DMS114 treated with DMSO at 0.1 percent for 48 hours (cell line): Measurements from ENCODE around the gene DCBLD2.
"Not testable (repeated sequence)": the region's sequence is repeated elsewhere in the genome, so short reads cannot be mapped to it uniquely, and the experiment has no call there.

Experiments used
- DNase-seq: peaks from one replicate; lab custom pipeline; 2025; ENCODE audit not compliant: unreplicated experiment; lab: John Stamatoyannopoulos, UW

Gene DCBLD2

DNA sequence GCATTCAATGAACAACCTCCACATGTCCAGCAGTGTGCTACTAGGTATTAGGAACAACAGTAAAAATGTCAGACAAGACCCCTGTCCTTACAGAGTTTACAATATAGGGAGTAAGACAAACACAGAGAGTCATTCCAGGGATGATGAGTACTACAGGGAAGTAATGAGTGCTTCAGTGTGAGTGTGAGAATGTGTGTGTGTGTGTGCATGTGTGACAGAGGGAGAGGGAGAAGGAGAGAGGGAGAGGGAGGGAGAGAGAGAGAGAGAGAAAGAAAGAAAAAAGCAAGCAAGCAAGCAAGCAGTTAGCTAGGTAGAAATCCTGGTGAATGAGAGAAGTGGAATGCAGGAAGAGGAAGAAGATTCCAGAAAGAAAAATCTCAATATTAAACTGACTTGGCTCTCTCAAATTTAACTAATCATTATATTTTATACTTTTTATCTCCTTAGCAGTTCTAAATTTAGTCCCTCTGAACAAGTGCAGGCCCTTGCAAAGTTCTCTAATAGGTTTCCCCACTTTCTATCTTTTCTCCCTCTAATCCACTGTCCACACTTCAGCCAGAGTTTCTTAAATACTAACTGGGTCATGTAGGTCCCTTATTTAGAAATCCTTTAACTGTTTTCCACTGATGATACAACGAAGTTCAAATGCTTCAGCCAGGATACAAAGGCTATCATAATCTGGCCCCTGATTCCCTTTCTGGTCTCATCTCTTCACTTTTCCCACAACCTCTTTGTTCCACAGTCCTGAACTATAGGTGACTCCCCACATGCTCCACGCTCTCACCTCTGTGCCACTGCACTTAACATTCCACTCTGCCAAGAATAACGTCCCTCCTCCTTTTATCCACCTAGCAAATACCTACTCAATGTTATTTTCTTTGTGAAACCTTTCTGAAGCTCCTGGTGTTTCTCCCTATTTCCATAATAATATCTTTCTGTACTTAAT lies 10.3 kb downstream of the DCBLD2 start:
- DNase-seq, result no peak

- DNase-seq, result no peak
These were observed 11.2 kb downstream of the DCBLD2 start for GRCh38 chr3:98890181-98890835.

- DNase-seq, result no peak
These were observed 13.8 kb downstream of the DCBLD2 start for GRCh38 chr3:98887684-98888083.

DNA sequence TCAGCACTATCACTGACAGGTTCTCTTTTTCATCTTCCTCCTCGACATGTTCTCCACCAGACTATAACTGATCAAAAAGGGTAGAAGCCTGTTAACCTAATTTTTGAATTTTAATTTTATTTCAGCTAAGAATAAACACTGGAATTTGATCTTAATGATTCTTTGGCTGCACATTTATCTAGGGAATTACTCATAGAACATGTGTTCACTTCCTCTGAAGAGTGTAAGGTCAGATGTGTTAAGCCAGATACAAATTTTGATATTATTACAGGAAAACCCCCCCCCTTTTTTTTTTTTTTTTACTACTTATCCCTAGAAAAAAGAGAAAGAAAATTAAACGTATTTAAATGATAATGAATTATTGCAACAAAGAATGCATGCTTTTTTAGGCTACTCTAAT lies 15.0 kb downstream of the DCBLD2 start:
- DNase-seq, result no peak

GRCh38 chr3:98885851-98886250 lies 15.6 kb downstream of the DCBLD2 start:
- no peak for DNase-seq

- DNase-seq, result no peak
These were observed 16.7 kb downstream of the DCBLD2 start for GRCh38 chr3:98884675-98885371.

- DNase-seq, result not testable (repeated sequence)
These were observed 18.7 kb downstream of the DCBLD2 start for GRCh38 chr3:98882614-98883333.

- no peak for DNase-seq
These were observed 24.4 kb downstream of the DCBLD2 start for GRCh38 chr3:98877132-98877531.

DNA sequence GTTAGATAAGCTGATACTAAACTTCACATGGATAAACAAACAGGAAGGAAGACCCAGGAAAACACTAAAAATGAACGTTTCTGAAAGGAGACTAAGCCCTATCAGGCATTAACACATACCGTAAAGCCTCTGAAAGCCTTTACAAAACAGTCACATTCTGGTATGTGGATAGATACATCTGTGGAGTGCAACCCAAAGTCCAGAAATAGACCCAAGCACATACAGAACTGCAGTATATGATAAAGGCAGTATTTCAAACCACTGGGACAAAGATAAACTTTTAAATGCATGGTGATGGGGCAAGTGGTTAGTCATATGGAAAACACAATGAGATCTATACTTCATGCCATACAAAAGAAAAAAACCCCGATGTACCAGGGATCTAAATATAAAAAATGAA lies 26.0 kb downstream of the DCBLD2 start:
- DNase-seq, result no peak

DNA sequence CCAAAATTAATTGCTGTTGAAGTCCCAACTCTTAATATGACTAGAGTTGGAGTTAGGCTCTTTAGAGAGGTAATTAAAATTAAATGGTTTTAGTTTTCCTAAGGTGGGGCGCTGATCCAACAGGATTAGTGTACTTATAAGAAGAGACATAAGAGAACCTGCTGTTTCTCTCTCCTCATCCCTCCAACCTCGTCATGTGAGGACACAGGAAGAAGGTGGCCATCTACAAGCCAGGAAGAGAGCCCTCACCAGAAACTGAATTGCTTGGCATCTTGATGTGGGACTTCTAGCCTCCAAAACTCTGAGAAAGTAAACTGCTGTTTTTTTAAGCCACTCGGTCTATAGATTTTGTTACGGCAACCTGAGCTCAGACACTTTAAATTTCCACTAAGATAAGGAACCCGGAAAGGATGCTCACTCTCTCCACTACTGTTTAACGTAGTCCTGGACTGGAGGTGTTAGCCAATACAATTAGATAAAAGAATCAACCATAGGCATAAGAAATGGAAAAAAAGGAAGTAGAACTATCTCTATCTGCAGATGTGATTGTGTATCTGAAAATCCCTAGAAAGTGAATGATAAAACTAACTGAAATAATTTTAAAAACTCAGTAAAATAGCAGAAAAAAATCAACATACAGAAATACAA lies 26.8 kb downstream of the DCBLD2 start:
- no peak for DNase-seq

GRCh38 chr3:98869391-98869790 lies 32.1 kb downstream of the DCBLD2 start:
- no peak for DNase-seq

- not testable (repeated sequence) for DNase-seq
These were observed 43.5 kb downstream of the DCBLD2 start for GRCh38 chr3:98857971-98858370.

- DNase-seq, result not testable (repeated sequence)
These were observed 44.2 kb downstream of the DCBLD2 start for GRCh38 chr3:98857258-98857657.

- DNase-seq, result no peak
These were observed 44.8 kb downstream of the DCBLD2 start for GRCh38 chr3:98856724-98857123.

DNA sequence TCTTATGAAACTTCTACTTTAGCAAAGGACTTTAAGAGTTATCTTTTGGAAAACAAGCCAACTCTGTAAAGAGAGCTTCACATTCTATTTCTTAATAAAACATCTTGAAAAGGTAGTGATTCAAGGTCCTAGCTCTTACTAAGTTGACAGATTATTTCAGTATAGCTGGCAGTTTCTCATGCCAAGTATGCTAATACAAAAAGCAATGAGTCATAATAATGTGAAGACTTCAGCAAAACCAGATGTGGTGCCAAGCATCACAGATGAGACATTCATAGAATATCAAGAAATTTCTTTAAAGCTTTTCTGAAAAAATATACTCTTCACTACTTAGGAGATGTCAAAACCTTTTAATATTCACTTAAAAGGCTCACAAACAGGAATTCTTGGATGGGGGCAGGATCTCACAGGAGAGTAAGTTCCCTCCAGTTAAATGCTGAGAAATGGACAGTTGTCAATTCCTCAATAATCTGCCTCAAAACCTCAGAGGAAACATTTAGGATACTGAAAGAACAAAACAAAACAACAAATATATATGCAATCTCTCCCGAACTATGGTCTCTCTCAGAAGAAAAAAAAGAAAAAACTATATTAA lies 45.6 kb downstream of the DCBLD2 start:
- no peak for DNase-seq

DNA sequence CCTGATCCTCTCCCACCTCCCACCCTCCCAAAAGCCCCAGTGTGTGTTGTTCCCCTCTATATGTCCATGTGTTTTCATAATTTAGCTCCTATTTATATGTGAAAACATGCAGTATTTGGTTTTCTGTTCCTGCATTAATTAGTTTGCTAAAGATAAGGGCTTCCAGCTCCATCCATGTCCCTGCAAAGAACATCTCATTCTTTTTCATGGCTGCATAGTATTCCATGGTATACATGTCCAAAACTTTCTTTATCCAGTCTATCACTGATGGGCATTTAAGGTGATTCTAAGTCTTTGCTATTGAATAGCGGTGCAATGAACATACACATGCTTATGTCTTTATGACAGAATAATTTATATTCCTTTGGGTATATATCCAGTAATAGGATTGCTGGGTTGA lies 53.4 kb downstream of the DCBLD2 start:
- DNase-seq, result no peak

GRCh38 chr3:98846101-98846500 lies 55.4 kb downstream of the DCBLD2 start:
- DNase-seq, result no peak

DNA sequence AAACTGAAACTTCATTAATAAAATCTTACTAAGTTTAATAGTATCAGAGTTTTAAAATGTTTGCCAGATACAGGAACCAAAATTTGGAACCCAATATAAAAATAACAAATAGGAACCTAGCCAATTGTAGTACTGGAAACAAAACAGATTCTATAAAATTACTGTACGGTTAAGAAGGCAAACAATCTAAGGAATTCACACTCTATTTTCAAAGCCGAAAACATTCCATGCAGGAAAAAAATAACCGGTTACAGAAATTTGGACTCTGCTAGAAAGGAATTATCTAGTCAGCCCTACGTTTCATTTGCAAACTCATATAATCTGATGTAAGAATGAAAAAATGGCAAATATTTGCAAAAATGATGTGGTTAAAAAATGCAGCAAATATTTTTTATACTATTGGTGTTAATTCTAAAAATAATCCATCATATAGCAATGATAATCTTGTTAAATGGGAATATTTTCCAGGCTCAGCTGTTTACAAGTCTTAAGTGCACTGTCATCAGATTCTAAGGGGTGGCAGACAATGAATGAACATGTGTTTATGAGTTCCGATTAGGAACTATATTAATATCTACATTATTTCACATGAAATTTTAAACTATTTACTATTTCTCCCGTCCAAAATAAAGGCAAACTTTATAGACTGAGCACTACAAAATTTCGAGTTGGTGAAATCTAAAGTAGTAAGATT lies 58.1 kb downstream of the DCBLD2 start:
- no peak for DNase-seq

DNA sequence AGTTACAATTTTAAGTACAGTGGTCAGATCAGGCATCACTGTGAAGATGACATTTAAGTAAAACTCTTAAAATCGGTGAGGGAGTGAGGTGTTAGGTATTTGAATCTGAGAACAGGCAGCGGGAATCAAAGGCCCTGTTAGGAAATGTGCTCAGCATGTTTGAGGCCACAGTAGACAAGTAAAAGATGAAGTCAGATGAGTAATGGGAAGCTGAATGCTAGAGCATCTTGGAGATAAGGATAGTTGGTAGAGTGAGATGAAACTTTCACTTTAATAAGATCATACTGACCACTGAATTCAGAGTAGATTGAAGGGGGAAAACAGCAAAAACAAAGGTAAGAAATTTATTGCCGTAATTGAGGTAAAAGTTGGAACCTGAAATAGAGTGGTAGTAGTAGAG lies 61.6 kb downstream of the DCBLD2 start:
- no peak for DNase-seq

DNA sequence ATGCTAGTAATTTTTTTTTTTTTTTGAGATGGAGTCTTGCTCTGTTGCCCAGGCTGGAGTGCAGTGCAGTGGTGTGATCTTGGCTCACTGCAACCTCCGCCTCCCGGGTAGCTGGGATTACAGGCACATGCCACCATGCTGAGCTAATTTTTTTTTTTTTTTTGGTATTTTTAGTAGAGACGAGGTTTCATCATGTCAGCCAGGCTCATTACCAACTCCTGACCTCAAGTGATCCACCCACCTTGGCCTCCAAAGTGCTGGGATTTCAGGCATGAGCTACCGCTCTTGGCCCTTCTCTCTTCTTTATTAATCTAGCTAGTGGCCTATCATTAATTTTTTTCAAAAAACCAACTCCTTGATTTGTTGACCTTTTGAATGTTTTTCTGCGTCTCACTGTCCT lies 70.4 kb downstream of the DCBLD2 start:
- DNase-seq, result not testable (repeated sequence)
